GM19351 (cell line): ENCODE data around the gene FAM107A.
A peak's percentile ranks its signal among the peaks of the same experiment; 100 is the strongest.
"Not testable (repeated sequence)": the region's sequence is repeated elsewhere in the genome, so short reads cannot be mapped to it uniquely, and the experiment has no call there.

Experiments used
- ATAC-seq: cut with Tn5 transposase; IDR thresholded peaks from one replicate; pipeline ENCODE4 v1.9.1; 2021; ENCODE audit warnings: mild to moderate bottlenecking, moderate library complexity; ENCODE audit not compliant: unreplicated experiment

The FAM107A gene

GRCh38 chr3:58537412-58538301 is 39.5 kb downstream of the FAM107A start:
- no peak for ATAC-seq

- ATAC-seq = no peak
These were observed 40.4 kb downstream of the FAM107A start, which contains the start of gene ACOX2 for GRCh38 chr3:58536501-58537411. Gene ACOX2, minus strand, starts transcription at chr3:58537190. Its CDS starts 2,084 bp downstream, at chr3:58535106.

- no peak for ATAC-seq
These were observed 41.4 kb downstream of the FAM107A start for GRCh38 chr3:58535531-58536500.

GRCh38 chr3:58534592-58535494 is 42.3 kb downstream of the FAM107A start:
- no peak for ATAC-seq

- peak; percentile 96 for ATAC-seq
These were observed 44.4 kb downstream of the FAM107A start for GRCh38 chr3:58532794-58533220.

- no peak for ATAC-seq
These were observed 45.2 kb downstream of the FAM107A start for GRCh38 chr3:58531956-58532355.

GRCh38 chr3:58531555-58531954 is 45.6 kb downstream of the FAM107A start:
- no peak for ATAC-seq

- no peak for ATAC-seq
These were observed 46.8 kb downstream of the FAM107A start for GRCh38 chr3:58530354-58530865.

- no peak for ATAC-seq
These were observed 47.5 kb downstream of the FAM107A start for GRCh38 chr3:58529516-58530353.

GRCh38 chr3:58528629-58529028 is 48.6 kb downstream of the FAM107A start:
- ATAC-seq = no peak

- not testable (repeated sequence) for ATAC-seq
These were observed 49.8 kb downstream of the FAM107A start for GRCh38 chr3:58527440-58527839.

- ATAC-seq = no peak
These were observed 50.7 kb downstream of the FAM107A start for GRCh38 chr3:58526515-58526957.

GRCh38 chr3:58524326-58524888 is 52.8 kb downstream of the FAM107A start:
- no peak for ATAC-seq

- no peak for ATAC-seq
These were observed 54.3 kb downstream of the FAM107A start for GRCh38 chr3:58522759-58523425.

- ATAC-seq = no peak
These were observed 55.1 kb downstream of the FAM107A start for GRCh38 chr3:58521917-58522631.

GRCh38 chr3:58521336-58521670 is 55.9 kb downstream of the FAM107A start:
- no peak for ATAC-seq
